HG03571 (cell line): ENCODE data around the gene PRPF38A.
"Not testable (repeated sequence)": the region's sequence is repeated elsewhere in the genome, so short reads cannot be mapped to it uniquely, and the experiment has no call there.

Source experiments
- ATAC-seq: cut with Tn5 transposase; IDR thresholded peaks from one replicate; pipeline ENCODE4 v1.9.1; 2021; ENCODE audit not compliant: unreplicated experiment

The PRPF38A gene, protein sequence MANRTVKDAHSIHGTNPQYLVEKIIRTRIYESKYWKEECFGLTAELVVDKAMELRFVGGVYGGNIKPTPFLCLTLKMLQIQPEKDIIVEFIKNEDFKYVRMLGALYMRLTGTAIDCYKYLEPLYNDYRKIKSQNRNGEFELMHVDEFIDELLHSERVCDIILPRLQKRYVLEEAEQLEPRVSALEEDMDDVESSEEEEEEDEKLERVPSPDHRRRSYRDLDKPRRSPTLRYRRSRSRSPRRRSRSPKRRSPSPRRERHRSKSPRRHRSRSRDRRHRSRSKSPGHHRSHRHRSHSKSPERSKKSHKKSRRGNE

GRCh38 chr1:52404116-52404974 is at the start of gene PRPF38A, which contains the start of gene ORC1:
Gene PRPF38A (plus strand): TSS chr1:52404602. CDS start chr1:52404750, 148 bp downstream.
Gene ORC1 (minus strand): TSS chr1:52404423. CDS start chr1:52402223, 2,200 bp downstream.
- ATAC-seq, result peak; percentile 92

DNA sequence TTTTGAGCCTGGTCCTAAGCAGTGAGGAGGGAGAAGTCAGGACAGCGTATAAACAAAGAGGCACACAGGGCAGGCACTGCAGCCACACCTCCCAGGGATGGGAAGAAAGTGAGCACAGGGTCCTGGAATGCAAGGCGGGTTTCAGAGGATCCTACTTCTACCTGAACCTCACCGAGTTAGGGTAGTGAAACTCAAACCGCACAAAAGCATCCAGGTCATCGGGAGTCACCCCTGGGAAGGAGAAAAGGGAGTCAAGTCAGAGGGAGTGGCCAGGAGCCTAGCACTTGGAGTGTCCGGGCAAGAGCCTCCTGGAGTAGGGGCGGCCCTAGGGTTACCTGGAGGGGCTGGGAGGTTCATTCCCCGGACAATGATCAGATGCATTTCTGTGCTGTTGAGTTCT is 49.0 kb upstream of the PRPF38A start:
- no peak for ATAC-seq

- no peak for ATAC-seq
Measured at GRCh38 chr1:52355847-52356505, 48.4 kb upstream of the PRPF38A start.

DNA sequence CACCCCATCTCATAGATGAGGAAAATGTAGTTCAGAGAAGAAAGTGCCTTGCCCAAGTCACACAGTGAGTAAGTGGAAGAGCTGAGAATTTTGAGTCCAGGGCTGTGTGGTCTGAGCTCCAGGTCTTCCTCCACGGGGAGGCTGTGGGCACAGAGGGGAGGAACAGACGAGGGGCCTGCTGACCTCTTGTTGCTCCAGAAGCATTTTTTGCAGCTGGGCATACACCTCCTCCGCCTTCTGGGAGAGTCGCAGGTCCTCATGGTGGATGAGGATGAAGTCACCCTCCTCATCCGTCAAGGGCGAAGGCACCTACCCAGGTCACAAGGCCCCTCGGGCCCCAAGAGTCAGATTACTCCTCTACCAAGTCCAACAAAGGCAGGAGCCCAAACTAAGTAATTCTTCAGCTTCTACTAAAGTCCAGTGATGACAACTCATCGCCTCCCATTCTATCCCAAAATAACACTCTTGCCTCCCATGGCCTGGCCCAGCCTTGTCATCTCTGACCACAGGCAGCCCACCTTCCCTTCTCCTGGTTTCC is 47.5 kb upstream of the PRPF38A start:
- no peak for ATAC-seq

- ATAC-seq, result no peak
Measured at GRCh38 chr1:52357397-52357796, 47.0 kb upstream of the PRPF38A start.

DNA sequence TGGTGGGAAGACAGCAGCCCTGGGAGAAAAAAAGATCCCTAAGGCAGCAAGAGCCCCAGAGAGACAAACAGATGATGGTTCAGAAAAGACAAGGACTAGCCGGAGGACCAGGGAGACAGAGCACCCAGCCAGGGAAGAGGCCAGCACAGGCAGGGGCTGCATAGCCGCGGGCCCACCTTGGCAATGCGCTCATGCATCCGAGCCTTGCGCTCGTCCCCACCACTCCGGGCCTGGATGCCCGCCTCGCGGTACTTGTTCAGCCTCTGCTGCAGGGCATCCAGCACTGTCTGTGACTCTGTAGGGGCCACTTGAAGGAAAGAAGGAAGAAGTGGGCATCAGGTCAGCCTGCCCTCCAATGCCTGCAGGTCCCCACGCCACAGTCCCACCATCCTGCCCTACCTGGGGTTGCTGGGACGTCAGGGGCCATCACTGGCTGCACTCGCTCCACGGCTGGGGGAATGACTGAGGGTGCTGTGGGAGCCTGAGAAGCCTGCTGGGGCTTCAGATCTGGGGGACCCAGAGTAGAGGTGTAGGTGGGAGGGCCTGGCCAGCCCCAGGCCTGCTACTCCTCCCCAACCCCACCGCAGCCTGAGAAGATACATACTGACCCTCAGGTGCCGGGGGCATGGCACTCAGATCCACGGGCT is 45.4 kb upstream of the PRPF38A start:
- ATAC-seq, result no peak

DNA sequence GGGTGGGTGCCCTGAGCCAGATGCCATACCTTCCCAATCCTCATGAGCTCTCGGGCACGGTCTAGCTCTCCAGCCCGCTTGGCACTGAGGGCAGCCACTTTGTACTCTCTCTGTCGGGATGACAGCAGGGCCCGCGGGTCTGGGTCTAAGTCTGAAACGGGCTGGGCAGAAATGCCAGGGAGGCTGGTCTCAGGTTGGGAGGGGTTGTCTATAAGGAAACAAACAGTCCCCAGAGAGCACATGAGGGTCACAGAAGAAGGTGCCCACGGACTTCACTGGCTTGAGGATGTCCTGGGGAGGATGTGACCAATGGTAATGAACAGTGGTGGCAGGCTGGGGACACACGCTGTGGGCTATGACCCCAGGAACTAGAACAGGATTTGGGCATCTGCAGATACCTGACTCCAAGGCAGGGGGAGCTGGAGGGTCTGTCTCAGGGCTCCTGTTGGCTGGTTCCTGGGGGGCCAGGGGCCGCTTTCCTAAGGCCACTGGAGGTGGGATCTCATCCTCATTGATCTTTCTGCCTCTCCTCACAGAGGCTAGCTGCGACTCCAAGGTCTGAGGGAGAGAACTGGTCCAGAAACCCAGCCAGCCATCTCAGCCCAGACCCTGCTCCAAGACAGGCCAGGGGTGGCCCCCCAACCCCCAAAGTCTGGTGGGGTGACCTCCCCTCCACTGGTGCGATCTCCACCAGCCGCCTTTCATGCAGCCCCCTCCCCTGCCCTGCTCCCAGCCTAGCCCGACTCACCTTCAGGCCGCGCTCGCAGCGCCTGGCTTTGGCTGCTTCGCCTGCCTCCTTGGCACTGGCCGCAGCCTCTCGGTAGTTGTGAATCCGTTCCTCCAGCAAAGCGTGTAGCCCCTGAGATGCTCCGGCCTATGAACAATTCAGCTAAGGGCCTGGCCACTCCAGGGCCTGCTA is 44.5 kb upstream of the PRPF38A start:
- ATAC-seq, result no peak

- no peak for ATAC-seq
Measured at GRCh38 chr1:52360595-52360968, 43.8 kb upstream of the PRPF38A start.

GRCh38 chr1:52364235-52364839 is 40.1 kb upstream of the PRPF38A start:
- ATAC-seq, result no peak

- ATAC-seq, result no peak
Measured at GRCh38 chr1:52365071-52365745, 39.2 kb upstream of the PRPF38A start.

DNA sequence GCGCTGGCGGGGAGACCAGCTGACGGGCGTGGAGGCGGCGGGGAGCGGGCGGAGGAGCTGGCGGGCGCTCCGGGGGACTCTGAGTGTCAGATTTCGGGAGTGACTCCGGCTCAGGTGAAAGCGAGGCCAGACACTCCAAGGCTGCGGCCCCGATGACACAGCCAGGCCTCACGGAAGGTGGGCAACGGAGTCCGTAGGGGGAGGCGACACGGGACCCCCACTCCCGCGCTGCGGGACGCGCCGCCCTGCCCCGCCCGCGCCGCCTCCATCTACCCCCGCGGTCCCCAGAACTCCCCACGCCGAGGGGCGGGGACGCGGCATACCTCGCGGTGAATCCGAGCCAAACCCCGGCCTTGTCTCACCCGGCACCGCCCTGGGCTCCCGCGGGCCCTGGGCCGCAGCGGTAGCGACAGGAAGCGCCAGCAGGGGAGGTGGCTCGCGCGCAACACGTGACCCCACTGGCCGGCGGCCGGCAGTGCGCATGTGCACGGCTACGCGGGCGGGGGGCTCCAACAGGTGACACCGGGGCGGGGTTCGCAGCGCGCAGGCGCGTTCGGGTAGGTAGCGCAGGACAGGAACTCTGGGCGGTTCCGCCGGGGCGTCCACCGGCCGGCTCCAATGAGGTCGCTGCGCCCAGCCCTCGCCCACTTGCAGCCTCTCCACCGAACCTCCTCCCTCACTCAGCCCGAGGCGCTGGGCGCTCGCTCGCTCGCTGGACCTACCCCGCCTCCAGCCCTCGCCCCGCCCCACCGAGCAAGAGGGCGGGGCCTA is 38.5 kb upstream of the PRPF38A start, which contains the start of gene CC2D1B:
TSS of gene CC2D1B (minus strand) at position 460 of the 771 bp plus-strand sequence. CDS start 1,585 bp downstream, outside the sequence.
- peak; percentile 90 for ATAC-seq

- no peak for ATAC-seq
Measured at GRCh38 chr1:52366517-52366827, 37.9 kb upstream of the PRPF38A start.

- no peak for ATAC-seq
Measured at GRCh38 chr1:52367272-52367671, 37.1 kb upstream of the PRPF38A start.

GRCh38 chr1:52368383-52369172 is 35.8 kb upstream of the PRPF38A start:
- ATAC-seq, result no peak

- not testable (repeated sequence) for ATAC-seq
Measured at GRCh38 chr1:52369851-52370250, 34.6 kb upstream of the PRPF38A start.

- ATAC-seq, result no peak
Measured at GRCh38 chr1:52385376-52385775, 19.0 kb upstream of the PRPF38A start.

- ATAC-seq, result no peak
Measured at GRCh38 chr1:52386458-52386857, 17.9 kb upstream of the PRPF38A start.
